ENCODE results near the gene SIRPB2.

GRCh38 chr20:1526310-1526709 is 35.1 kb upstream of the SIRPB2 start:
- no peak for TF ChIP-seq SIN3A (IDR thresholded peaks at IDR 0.05; ENCODE audit: borderline replicate concordance, insufficient read depth, low read length)
- TF ChIP-seq TAF1 (IDR thresholded peaks at IDR 0.05; ENCODE audit: borderline replicate concordance, insufficient read depth, low read length), result no peak

Data from PFSK-1 (cell line).